DND-41 (cell line): ENCODE measurements around the gene MRPL40.

Experiments used
- ATAC-seq: fragments of 200-7000 bp; cut with Tn5 transposase; 3 replicates; pipeline ENCODE4 v1.9.1; 2021; ENCODE audit warnings: low read depth; ENCODE audit not compliant: insufficient read depth
- DNase-seq: peaks from one replicate; pipeline ENCODE4 v3.0.0-alpha.2; 2020
- H2AFZ ChIP-seq: 2 replicates; pipeline ENCODE4 v1.6.0; 2012; ENCODE audit warnings: low read depth, low read length
- H3K27ac ChIP-seq: 2 replicates; pipeline ENCODE4 v1.5.1; 2012; ENCODE audit warnings: low read length, inconsistent platforms
- H3K27me3 ChIP-seq: fragments of 200-600 bp; sonication (generic); 2 replicates; pipeline ENCODE4 v1.6.0; 2012; ENCODE audit warnings: low read length, mild to moderate bottlenecking, inconsistent platforms; ENCODE audit not compliant: insufficient read depth, poor library complexity
- H3K36me3 ChIP-seq: 2 replicates; pipeline ENCODE4 v1.5.1; 2012; ENCODE audit warnings: low read length, inconsistent platforms; ENCODE audit not compliant: insufficient read depth
- H3K4me1 ChIP-seq: 2 replicates; pipeline ENCODE4 v1.5.1; 2012; ENCODE audit warnings: mild to moderate bottlenecking, low read length; ENCODE audit not compliant: insufficient read depth
- H3K4me2 ChIP-seq: 2 replicates; pipeline ENCODE4 v1.6.0; 2012; ENCODE audit warnings: mild to moderate bottlenecking, moderate library complexity, low read length, inconsistent platforms; ENCODE audit not compliant: insufficient read depth
- H3K4me3 ChIP-seq, 2 experiments: fragments of 200-600 bp in 1 of 2; shearing (Covaris generic) in 1 of 2; 2 replicates each; pipeline ENCODE4 v1.5.1; 2012 to 2016; ENCODE audit warnings: inconsistent platforms in 2 of 2, low read length in 2 of 2, mild to moderate bottlenecking in 2 of 2, low read depth in 1 of 2, moderate library complexity in 1 of 2
- H3K79me2 ChIP-seq: 2 replicates; pipeline ENCODE4 v1.6.0; 2012; ENCODE audit warnings: low read length, inconsistent platforms; ENCODE audit not compliant: insufficient read depth
- H3K9ac ChIP-seq: 2 replicates; pipeline ENCODE4 v1.6.0; 2012; ENCODE audit warnings: low read depth, mild to moderate bottlenecking, inconsistent platforms, low read length, moderate library complexity
- H3K9me3 ChIP-seq: 2 replicates; pipeline ENCODE4 v1.5.1; 2012; ENCODE audit warnings: low read length, moderate library complexity, mild to moderate bottlenecking, inconsistent platforms; ENCODE audit not compliant: insufficient read depth, severe bottlenecking
- H4K20me1 ChIP-seq: 2 replicates; pipeline ENCODE4 v1.6.0; 2012; ENCODE audit warnings: low read length; ENCODE audit not compliant: insufficient read depth
- EZH2 ChIP-seq: IDR thresholded peaks from 3 replicates; pipeline ENCODE4 v1.6.1; 2012; ENCODE audit warnings: borderline replicate concordance, low read depth, mild to moderate bottlenecking, moderate library complexity, low read length, inconsistent platforms; ENCODE audit not compliant: severe bottlenecking
- TF ChIP-seq, protein P1 (sequence below): IDR thresholded peaks from 2 replicates; pipeline ENCODE4 v1.5.1; 2012; ENCODE audit warnings: borderline replicate concordance, low read length, moderate library complexity, mild to moderate bottlenecking; ENCODE audit not compliant: poor library complexity, severe bottlenecking; ENCODE audit errors: extremely low read depth

Gene MRPL40

DNA sequence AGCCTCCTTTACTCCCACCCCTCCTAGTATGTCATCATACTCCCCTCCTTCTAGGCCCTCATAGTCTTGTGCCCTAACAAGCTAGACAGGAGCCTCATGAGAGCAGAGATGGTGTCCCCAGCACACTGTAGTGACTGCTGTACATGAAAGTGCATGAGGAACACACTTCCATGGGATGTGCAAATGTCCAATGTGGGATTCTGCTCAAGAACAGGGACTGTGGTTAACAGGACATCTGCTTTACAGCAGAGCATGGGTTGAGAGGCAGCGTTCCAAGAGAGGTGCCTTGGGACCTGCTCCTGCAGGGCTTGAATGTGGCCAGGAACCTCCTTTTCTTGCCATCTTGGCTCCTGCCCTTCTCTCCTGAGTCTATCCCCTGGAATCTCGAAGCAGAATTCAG lies 46.1 kb upstream of the MRPL40 start:
- ATAC-seq (no peak), DNase-seq (no peak)
- no peaks in the 10 kb centered on the region for H3K79me2 ChIP-seq
- TF ChIP-seq, protein P1, sequence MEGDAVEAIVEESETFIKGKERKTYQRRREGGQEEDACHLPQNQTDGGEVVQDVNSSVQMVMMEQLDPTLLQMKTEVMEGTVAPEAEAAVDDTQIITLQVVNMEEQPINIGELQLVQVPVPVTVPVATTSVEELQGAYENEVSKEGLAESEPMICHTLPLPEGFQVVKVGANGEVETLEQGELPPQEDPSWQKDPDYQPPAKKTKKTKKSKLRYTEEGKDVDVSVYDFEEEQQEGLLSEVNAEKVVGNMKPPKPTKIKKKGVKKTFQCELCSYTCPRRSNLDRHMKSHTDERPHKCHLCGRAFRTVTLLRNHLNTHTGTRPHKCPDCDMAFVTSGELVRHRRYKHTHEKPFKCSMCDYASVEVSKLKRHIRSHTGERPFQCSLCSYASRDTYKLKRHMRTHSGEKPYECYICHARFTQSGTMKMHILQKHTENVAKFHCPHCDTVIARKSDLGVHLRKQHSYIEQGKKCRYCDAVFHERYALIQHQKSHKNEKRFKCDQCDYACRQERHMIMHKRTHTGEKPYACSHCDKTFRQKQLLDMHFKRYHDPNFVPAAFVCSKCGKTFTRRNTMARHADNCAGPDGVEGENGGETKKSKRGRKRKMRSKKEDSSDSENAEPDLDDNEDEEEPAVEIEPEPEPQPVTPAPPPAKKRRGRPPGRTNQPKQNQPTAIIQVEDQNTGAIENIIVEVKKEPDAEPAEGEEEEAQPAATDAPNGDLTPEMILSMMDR: no peak
- TF ChIP-seq EZH2: no peak
- no peaks in the 10 kb centered on the region for H4K20me1 ChIP-seq
- no peaks in the 10 kb centered on the region for H3K4me1 ChIP-seq
- peaks cover 98% of the 10 kb centered on the region for H3K36me3 ChIP-seq
- H3K4me2 ChIP-seq: no peak overlapping the region
- H3K27me3 ChIP-seq: no peaks in the 10 kb centered on the region
- no peak overlapping the region for H2AFZ ChIP-seq
- H3K27ac ChIP-seq: no peak overlapping the region
- H3K9ac ChIP-seq: no peak overlapping the region
- no peak overlapping the region for H3K4me3 ChIP-seq
- H3K9me3 ChIP-seq: no peaks in the 10 kb centered on the region

DNA sequence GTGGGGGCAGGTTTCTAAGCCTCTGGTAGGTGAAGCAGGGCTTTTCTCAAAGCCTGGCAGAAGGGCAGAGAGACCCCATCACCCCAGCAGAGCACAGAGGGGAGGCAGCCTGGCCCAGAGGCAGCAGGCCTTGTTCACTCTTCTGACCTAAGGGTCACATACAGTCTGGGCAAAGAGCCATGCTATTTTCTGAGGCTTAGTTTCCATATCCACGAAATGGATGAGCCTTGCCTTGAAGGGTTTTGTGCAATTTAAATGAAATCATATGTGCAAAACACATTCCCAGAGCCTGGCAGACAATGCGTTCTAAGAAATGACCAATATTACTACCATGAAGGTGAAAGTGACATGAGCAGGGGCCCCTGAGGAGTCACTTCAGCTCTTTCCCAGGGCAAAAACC lies 45.3 kb upstream of the MRPL40 start:
- TF ChIP-seq, protein P1: no peak
- no peak for TF ChIP-seq EZH2
- H3K36me3 ChIP-seq: peaks cover 95% of the 10 kb centered on the region

DNA sequence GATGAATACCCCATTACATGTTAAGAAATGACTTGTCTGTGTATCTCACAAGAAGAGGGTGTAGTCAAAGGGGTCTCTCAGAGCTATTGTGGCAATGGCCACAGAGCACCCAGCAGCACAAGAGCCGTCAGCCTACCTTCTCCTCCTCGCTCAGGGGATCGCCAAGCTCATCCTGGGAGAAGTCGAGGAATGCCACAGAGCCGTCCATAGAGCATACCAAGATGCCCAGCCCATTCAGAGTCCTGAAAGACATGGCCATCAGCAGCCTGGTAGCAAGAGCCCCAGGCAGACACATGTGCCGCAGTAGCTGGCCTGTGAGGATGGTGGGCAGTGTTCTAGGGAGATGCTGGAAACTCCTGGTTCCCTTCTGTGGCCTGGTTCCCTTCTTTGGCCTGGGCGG lies 44.8 kb upstream of the MRPL40 start:
- Histone ChIP-seq H3K4me2 (no peak overlapping the region), H3K4me3 (no peak overlapping the region), H3K9me3 (no peaks in the 10 kb centered on the region), H4K20me1 (no peaks in the 10 kb centered on the region), H2AFZ (no peak overlapping the region), H3K27me3 (no peaks in the 10 kb centered on the region), H3K79me2 (no peaks in the 10 kb centered on the region), H3K9ac (no peak overlapping the region), H3K27ac (no peak overlapping the region), H3K4me1 (no peaks in the 10 kb centered on the region), H3K36me3 (peaks cover 95% of the 10 kb centered on the region)
- no peak for TF ChIP-seq EZH2
- TF ChIP-seq, protein P1: no peak
- ATAC-seq: no peak
- DNase-seq: no peak

More for the DNA sequence above, 45.3 kb upstream of the MRPL40 start:
- Histone ChIP-seq H3K4me1 (no peaks in the 10 kb centered on the region), H3K4me2 (no peak overlapping the region), H3K4me3 (no peak overlapping the region), H3K79me2 (no peaks in the 10 kb centered on the region), H3K9me3 (no peaks in the 10 kb centered on the region), H4K20me1 (no peaks in the 10 kb centered on the region), H3K27ac (no peak overlapping the region), H2AFZ (no peak overlapping the region), H3K27me3 (no peaks in the 10 kb centered on the region), H3K9ac (no peak overlapping the region)
- DNase-seq: no peak
- no peak for ATAC-seq

DNA sequence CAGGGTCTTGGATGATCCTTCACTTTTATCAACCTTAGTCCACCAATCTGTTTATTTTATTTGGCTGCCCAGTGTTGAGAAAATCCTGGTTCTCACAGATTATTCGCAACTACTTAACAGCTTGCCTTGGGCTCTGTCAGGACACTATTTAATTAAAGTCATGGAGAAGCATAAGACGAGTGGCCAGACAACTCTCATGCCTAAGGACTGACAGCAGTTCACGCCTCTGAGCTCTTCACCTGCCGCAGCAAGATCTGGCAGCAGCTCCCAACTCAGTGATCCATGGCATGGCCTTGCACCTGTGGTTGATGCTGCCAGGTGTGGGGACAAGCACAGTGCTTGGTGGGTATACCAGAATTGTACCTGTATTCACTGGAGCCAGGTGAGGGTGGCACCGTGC lies 38.6 kb upstream of the MRPL40 start:
- H3K36me3 ChIP-seq: peaks cover 93% of the 10 kb centered on the region
- no peak for DNase-seq
- H3K27me3 ChIP-seq: no peaks in the 10 kb centered on the region
- H3K79me2 ChIP-seq: no peaks in the 10 kb centered on the region
- no peaks in the 10 kb centered on the region for H3K4me1 ChIP-seq
- no peaks in the 10 kb centered on the region for H3K9me3 ChIP-seq
- no peak for TF ChIP-seq EZH2
- TF ChIP-seq, protein P1: no peak
- no peak overlapping the region for H2AFZ ChIP-seq
- no peak overlapping the region for H3K9ac ChIP-seq
- no peak overlapping the region for H3K4me3 ChIP-seq
- H3K4me2 ChIP-seq: no peak overlapping the region
- no peaks in the 10 kb centered on the region for H4K20me1 ChIP-seq
- H3K27ac ChIP-seq: no peak overlapping the region
- ATAC-seq: no peak
